ENCODE data around the gene ETDC.

Gene ETDC

GRCh38 chrX:135347381-135348016 is 38.2 kb downstream of the ETDC start:
- DNase-seq, result no peak

GRCh38 chrX:135354288-135354687 is 45.0 kb downstream of the ETDC start:
- no peak for DNase-seq

Measured in activated T-cell treated with anti-CD3 and anti-CD28 coated beads for 4 hours (primary cell).